Esophagus squamous epithelium (tissue), 5 donors: ENCODE data around the gene PCDHA13. TPM values are rescaled to one million over a fixed set of nuclear protein-coding genes. Genes with fewer than 3 reads are reported as not detected.
"Not testable (repeated sequence)": the region's sequence is repeated elsewhere in the genome, so short reads cannot be mapped to it uniquely, and the experiment has no call there.

ENCODE experiments used
- DNase-seq: peaks from one replicate; lab custom pipeline; 2025; lab: John Stamatoyannopoulos, UW
- H3K27ac ChIP-seq, 4 donors: fragments of 200-600 bp; sonication (generic); one replicate each; pipeline ENCODE4 v1.5.1; 2016 to 2019; ENCODE audit warnings: mild to moderate bottlenecking in 1 of 4
- H3K27me3 ChIP-seq, 4 donors: fragments of 200-600 bp; sonication (generic); 1 replicate in 3 of 4; 2 replicates in 1 of 4; pipeline versions ENCODE4 v1.5.1 to v1.6.0; 2017 to 2021; ENCODE audit warnings: antibody characterized with exemption in 1 of 4
- H3K36me3 ChIP-seq, 3 donors: fragments of 200-600 bp; sonication (generic); one replicate each; pipeline ENCODE4 v1.5.1; 2016 to 2019
- H3K4me1 ChIP-seq, 3 donors: fragments of 200-600 bp; sonication (generic); one replicate each; pipeline ENCODE4 v1.5.1; 2017 to 2019
- H3K4me3 ChIP-seq, 4 donors: fragments of 200-600 bp; sonication (generic); 1 replicate in 3 of 4; 2 replicates in 1 of 4; pipeline ENCODE4 v1.5.1; 2016 to 2019; ENCODE audit warnings: mild to moderate bottlenecking in 2 of 4, moderate library complexity in 1 of 4
- H3K9me3 ChIP-seq, 3 donors: fragments of 200-600 bp; sonication (generic); one replicate each; pipeline ENCODE4 v1.5.1; 2016 to 2019
- CTCF ChIP-seq, 6 experiments: fragments of 450-650 bp in 4 of 6; fragments of 200-600 bp in 2 of 6; sonication (generic) in 2 of 6; IDR thresholded peaks; one replicate each; pipeline ENCODE4 v1.5.1; 2016 to 2019; ENCODE audit warnings: antibody characterized with exemption in 6 of 6, mild to moderate bottlenecking in 4 of 6, moderate library complexity in 4 of 6
- POLR2A ChIP-seq, 4 donors: fragments of 450-650 bp; IDR thresholded peaks; one replicate each; pipeline ENCODE4 v1.6.1; 2017; ENCODE audit warnings: antibody characterized with exemption in 4 of 4, mild to moderate bottlenecking in 4 of 4, moderate library complexity in 3 of 4
- WGBS, 2 donors: methylation state at CpG; one replicate each; pipeline ENCODE4 v1.1.5; 2018; 5-methylcytosine and 5-hydroxymethylcytosine counted together
- intact Hi-C: fragments of 100-400 bp; cut with DNase I; formaldehyde crosslinking; loops from one replicate; pipeline ENCODE4 v1.15.0; 2022
- total RNA-seq, 4 donors: library from RNA; depleted of rRNA; stranded (reverse); fragments of >200 nt; gene quantifications; one replicate each; pipeline ENCODE4 v1.1.0, GENCODE V29; 2016
- donor health status: DM: yes; HTN: yes; CAD: no.

Gene PCDHA13
- total RNA-seq, 4 donors from 2014 or later, result 0.19 TPM; not detected in 3

DNA sequence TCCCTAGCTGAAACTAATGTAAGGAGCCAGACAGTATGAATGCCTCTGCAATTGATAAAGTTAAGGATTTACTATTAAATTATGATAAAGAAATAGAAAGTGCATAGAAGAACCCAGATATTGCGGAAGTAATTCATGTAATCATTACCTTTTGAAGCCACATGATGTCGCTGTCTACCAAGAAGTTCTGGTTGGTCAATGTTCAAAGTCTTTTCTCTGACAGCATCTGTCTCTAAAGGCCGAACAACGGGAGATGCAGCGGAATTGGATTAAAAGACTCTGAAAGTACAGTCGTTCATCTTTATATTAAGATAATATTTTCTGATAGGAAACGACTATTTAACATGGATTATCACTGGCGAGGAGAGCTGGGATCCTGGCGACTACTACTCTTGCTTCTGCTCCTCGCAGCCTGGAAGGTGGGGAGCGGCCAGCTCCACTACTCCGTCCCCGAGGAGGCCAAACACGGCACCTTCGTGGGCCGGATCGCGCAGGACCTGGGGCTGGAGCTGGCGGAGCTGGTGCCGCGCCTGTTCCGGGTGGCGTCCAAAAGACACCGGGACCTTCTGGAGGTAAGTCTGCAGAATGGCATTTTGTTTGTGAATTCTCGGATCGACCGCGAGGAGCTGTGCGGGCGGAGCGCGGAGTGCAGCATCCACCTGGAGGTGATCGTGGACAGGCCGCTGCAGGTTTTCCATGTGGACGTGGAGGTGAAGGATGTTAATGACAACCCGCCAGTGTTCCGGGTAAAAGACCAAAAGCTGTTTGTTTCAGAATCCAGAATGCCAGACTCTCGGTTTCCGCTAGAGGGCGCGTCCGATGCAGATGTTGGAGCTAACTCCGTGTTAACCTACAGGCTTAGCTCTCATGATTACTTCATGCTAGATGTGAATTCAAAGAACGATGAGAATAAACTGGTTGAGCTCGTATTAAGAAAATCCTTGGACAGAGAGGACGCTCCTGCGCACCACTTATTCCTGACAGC lies 40.7 kb upstream of the PCDHA13 start, which contains the start of gene PCDHA8:
TSS of gene PCDHA8 (plus strand) at position 210 of the 985 bp plus-strand sequence. CDS start at position 345, 135 bp downstream.
- Histone ChIP-seq H3K36me3 (no peaks in the 10 kb centered on the region), H3K9me3 (peaks cover 0 to 42% (median 20%) of the 10 kb centered on the region in 3 donors), H3K27ac (no peak within 1 kb of the TSS), H3K4me1 (no peaks in the 10 kb centered on the region), H3K4me3 (no peak within 1 kb of the TSS), H3K27me3 (peaks cover 0 to 19% (median 0%) of the 10 kb centered on the region in 4 donors)
- WGBS, 2 donors, result 30 to 34% methylated on average over 18 to 40 of the region's 47 CpGs
- intact Hi-C loops, result no loop called here
- DNase-seq, result no peak
- no peak for TF ChIP-seq CTCF (IDR thresholded peaks at IDR 0.05)
- no peak for TF ChIP-seq POLR2A (IDR thresholded peaks at IDR 0.05)

- Histone ChIP-seq H3K4me3 (no peak overlapping the region), H3K27me3 (peaks cover 0 to 28% (median 0%) of the 10 kb centered on the region in 4 donors), H3K9me3 (peaks cover 0 to 34% (median 16%) of the 10 kb centered on the region in 3 donors), H3K4me1 (no peaks in the 10 kb centered on the region), H3K27ac (no peak overlapping the region), H3K36me3 (no peaks in the 10 kb centered on the region)
- intact Hi-C loops, result no loop called here
- 67 to 68% methylated on average over 34 of the region's 87 CpGs for WGBS, 2 donors
- no peak for TF ChIP-seq CTCF (IDR thresholded peaks at IDR 0.05)
- TF ChIP-seq POLR2A (IDR thresholded peaks at IDR 0.05), result no peak
- no peak for DNase-seq
Measured at GRCh38 chr5:140842798-140843733, 38.9 kb upstream of the PCDHA13 start.

DNA sequence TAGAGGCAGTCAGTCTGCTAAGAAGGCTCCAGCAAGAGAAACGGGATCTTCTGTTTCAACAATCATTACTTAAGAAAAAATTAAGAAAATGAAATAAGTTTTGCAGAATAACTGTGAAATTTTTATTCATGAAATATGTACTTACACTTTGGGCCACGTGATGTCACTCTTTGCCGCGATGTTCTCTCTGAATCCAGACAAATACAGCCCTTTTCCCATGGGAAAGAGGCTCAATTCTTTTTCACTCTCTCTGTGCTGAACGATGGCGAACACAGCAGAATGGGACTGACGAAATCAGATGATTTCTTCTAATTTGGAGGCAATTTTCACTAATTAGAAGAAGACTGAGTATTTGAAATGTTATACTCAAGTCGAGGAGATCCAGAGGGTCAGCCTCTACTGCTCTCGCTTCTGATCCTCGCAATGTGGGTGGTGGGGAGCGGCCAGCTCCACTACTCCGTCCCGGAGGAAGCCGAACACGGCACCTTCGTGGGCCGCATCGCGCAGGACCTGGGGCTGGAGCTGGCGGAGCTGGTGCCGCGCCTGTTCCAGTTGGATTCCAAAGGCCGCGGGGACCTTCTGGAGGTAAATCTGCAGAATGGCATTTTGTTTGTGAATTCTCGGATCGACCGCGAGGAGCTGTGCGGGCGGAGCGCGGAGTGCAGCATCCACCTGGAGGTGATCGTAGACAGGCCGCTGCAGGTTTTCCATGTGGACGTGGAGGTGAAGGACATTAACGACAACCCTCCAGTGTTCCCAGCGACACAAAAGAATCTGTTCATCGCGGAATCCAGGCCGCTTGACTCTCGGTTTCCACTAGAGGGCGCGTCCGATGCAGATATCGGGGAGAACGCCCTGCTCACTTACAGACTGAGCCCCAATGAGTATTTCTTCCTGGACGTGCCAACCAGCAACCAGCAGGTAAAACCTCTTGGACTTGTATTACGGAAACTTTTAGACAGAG lies 33.5 kb upstream of the PCDHA13 start, which contains the start of gene PCDHA9:
TSS of gene PCDHA9 (plus strand) at position 244 of the 964 bp plus-strand sequence. CDS start at position 358, 114 bp downstream.
- H3K36me3 ChIP-seq, H3K4me3 ChIP-seq, H3K27ac ChIP-seq, DNase-seq, intact Hi-C loops, H3K4me1 ChIP-seq: not testable (repeated sequence)
- WGBS, 2 donors, result 23 to 27% methylated on average over 8 to 10 of the region's 48 CpGs
- H3K27me3 ChIP-seq, result peaks cover 0 to 43% (median 0%) of the 10 kb centered on the region in 4 donors
- H3K9me3 ChIP-seq, result peaks cover 0 to 30% (median 24%) of the 10 kb centered on the region in 3 donors

DNA sequence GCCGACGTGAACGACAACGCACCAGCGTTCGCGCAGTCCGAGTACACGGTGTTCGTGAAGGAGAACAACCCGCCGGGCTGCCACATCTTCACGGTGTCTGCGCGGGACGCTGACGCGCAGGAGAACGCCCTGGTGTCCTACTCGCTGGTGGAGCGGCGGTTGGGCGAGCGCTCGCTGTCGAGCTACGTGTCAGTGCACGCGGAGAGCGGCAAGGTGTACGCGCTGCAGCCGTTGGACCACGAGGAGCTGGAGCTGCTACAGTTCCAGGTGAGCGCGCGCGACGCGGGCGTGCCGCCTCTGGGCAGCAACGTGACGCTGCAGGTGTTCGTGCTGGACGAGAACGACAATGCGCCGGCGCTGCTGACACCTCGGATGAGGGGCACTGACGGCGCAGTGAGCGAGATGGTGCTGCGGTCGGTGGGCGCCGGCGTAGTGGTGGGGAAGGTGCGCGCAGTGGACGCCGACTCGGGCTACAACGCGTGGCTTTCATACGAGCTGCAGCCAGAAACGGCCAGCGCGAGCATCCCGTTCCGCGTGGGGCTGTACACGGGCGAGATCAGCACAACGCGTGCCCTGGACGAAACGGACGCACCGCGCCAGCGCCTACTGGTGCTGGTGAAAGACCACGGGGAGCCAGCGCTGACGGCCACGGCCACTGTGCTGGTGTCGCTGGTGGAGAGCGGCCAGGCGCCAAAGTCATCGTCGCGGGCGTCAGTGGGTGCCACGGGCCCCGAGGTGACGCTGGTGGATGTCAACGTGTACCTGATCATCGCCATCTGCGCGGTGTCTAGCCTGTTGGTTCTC lies 31.9 kb upstream of the PCDHA13 start:
- H3K4me3 ChIP-seq, H3K27ac ChIP-seq, intact Hi-C loops, H3K36me3 ChIP-seq, H3K4me1 ChIP-seq, DNase-seq: not testable (repeated sequence)
- 65 to 72% methylated on average over 20 to 57 of the region's 101 CpGs for WGBS, 2 donors
- H3K9me3 ChIP-seq, result peaks cover 0 to 33% (median 23%) of the 10 kb centered on the region in 3 donors
- H3K27me3 ChIP-seq, result peaks cover 0 to 44% (median 0%) of the 10 kb centered on the region in 4 donors
